Hair follicle dermal papilla cell (primary cell): Measurements from ENCODE around the gene NEURL3. TPM values are rescaled to one million over a fixed set of nuclear protein-coding genes. Genes with fewer than 3 reads are reported as not detected.

Experiments used
- total RNA-seq: library from RNA; depleted of rRNA; stranded (reverse); fragments of >200 nt; gene quantifications from 2 replicates; pipeline ENCODE4 v1.2.3, GENCODE V29; 2012

NEURL3 gene
- total RNA-seq, result not detected in 2 replicates

GRCh38 chr2:96505231-96505889 is at the start of gene NEURL3:
TSS of gene NEURL3 (minus strand) at chr2:96505357. CDS start at chr2:96505286, 71 bp downstream.

GRCh38 chr2:96536445-96537065 is 31.4 kb upstream of the NEURL3 start, which contains the start of gene ARID5A:
TSS of gene ARID5A (plus strand) at chr2:96536752. CDS start at chr2:96536827, 75 bp downstream.

Other genes with a start within 250 kb of the NEURL3 start
- 41.0 and 41.7 TPM in 2 replicates for gene TMEM127, start 239.4 kb downstream of the NEURL3 start, total RNA-seq
- 90.3 and 110 TPM in 2 replicates for gene CIAO1, start 239.1 kb downstream of the NEURL3 start, total RNA-seq
- 49.7 and 56.1 TPM in 2 replicates for gene SNRNP200, start 199.8 kb downstream of the NEURL3 start, total RNA-seq
- 6.6 and 10.7 TPM in 2 replicates for gene ITPRIPL1, start 180.0 kb downstream of the NEURL3 start, total RNA-seq
- 1.9 and 3.2 TPM in 2 replicates for gene NCAPH, start 169.6 kb downstream of the NEURL3 start, total RNA-seq
- 20.3 and 21.6 TPM in 2 replicates for gene ARID5A, start 31.4 kb upstream of the NEURL3 start, total RNA-seq
- gene KANSL3, start 133.0 kb upstream of the NEURL3 start, total RNA-seq, result 43.6 and 45.1 TPM in 2 replicates
- gene FER1L5, start 137.4 kb upstream of the NEURL3 start, total RNA-seq, result 0.36 and 0.65 TPM in 2 replicates
- gene LMAN2L, start 234.7 kb upstream of the NEURL3 start, total RNA-seq, result 15.4 and 19.5 TPM in 2 replicates